CD14-positive monocyte (primary cell): Measurements from ENCODE around the gene HSP90AA1. TPM values are rescaled to one million over a fixed set of nuclear protein-coding genes. Genes with fewer than 3 reads are reported as not detected.

ENCODE experiments used
- DNase-seq, 3 donors: peaks; one replicate each; pipeline ENCODE4 v3.0.0-alpha.2; 2011 to 2022
- H2AFZ ChIP-seq: 2 replicates; pipeline ENCODE4 v1.6.0; 2012; ENCODE audit warnings: mild to moderate bottlenecking, low read depth, low read length, inconsistent platforms; ENCODE audit not compliant: insufficient read depth, poor library complexity, severe bottlenecking
- H3K27ac ChIP-seq, 2 donors: 1 replicate in 1 of 2; 2 replicates in 1 of 2; pipeline ENCODE4 v1.5.1; 2012 to 2013; ENCODE audit warnings: low read length in 2 of 2, control low read depth in 1 of 2, inconsistent platforms in 1 of 2, low read depth in 1 of 2, mild to moderate bottlenecking in 1 of 2
- H3K27me3 ChIP-seq, 2 donors: one replicate each; pipeline versions ENCODE4 v1.6.0 to v1.6.1; 2011 to 2013; ENCODE audit warnings: low read length in 2 of 2; ENCODE audit not compliant: control insufficient read depth in 2 of 2, insufficient read depth in 2 of 2
- H3K36me3 ChIP-seq, 2 donors: replicated peaks in 1 of 2; 1 replicate in 1 of 2; 2 replicates in 1 of 2; pipeline versions ENCODE4 v1.5.1 to v1.6.1; 2012 to 2013; ENCODE audit warnings: low read length in 2 of 2, control low read depth in 1 of 2, inconsistent platforms in 1 of 2, mild to moderate bottlenecking in 1 of 2; ENCODE audit not compliant: insufficient read depth in 2 of 2, control insufficient read depth in 1 of 2
- H3K4me1 ChIP-seq, 2 donors: 1 replicate in 1 of 2; 2 replicates in 1 of 2; pipeline versions ENCODE4 v1.5.1 to v1.6.1; 2012 to 2013; ENCODE audit warnings: low read length in 2 of 2, control low read depth in 1 of 2, inconsistent platforms in 1 of 2, mild to moderate bottlenecking in 1 of 2, moderate library complexity in 1 of 2; ENCODE audit not compliant: insufficient read depth in 2 of 2, control insufficient read depth in 1 of 2
- H3K4me2 ChIP-seq: replicated peaks from 2 replicates; pipeline ENCODE3; 2012; ENCODE audit warnings: low read length, moderate library complexity, mild to moderate bottlenecking; ENCODE audit not compliant: poor library complexity, severe bottlenecking; ENCODE audit errors: extremely low read depth
- H3K4me3 ChIP-seq, 3 experiments: fragments of 200-600 bp in 1 of 3; sonication (generic) in 1 of 3; replicated peaks in 1 of 3; 1 replicate in 2 of 3; 2 replicates in 1 of 3; pipeline ENCODE4 v1.5.1; 2011 to 2013; ENCODE audit warnings: low read length in 3 of 3, mild to moderate bottlenecking in 3 of 3, control low read depth in 2 of 3, low read depth in 2 of 3, inconsistent platforms in 1 of 3, moderate library complexity in 1 of 3
- H3K79me2 ChIP-seq: 2 replicates; pipeline ENCODE4 v1.6.0; 2012; ENCODE audit warnings: mild to moderate bottlenecking, control low read depth, inconsistent platforms, low read length, moderate library complexity; ENCODE audit not compliant: insufficient read depth
- H3K9ac ChIP-seq: 2 replicates; pipeline ENCODE4 v1.6.0; 2017; ENCODE audit warnings: low read length, mild to moderate bottlenecking; ENCODE audit not compliant: insufficient read depth, poor library complexity, severe bottlenecking
- H3K9me3 ChIP-seq, 2 donors: replicated peaks in 1 of 2; 1 replicate in 1 of 2; 2 replicates in 1 of 2; pipeline versions ENCODE4 v1.5.1 to v1.6.1; 2012 to 2013; ENCODE audit warnings: low read length in 2 of 2, control low read depth in 1 of 2; ENCODE audit not compliant: control insufficient read depth in 1 of 2, insufficient read depth in 1 of 2
- H4K20me1 ChIP-seq: 2 replicates; pipeline ENCODE4 v1.6.0; 2012; ENCODE audit warnings: mild to moderate bottlenecking, low read length, control low read depth, moderate library complexity; ENCODE audit not compliant: insufficient read depth
- H3K27ac Mint-ChIP-seq, 7 donors: one replicate each; pipeline ENCODE4 v1.8.0; 2020; ENCODE audit warnings: mild to moderate bottlenecking in 7 of 7, mixed read lengths in 7 of 7, moderate library complexity in 6 of 7, inconsistent platforms in 2 of 7
- H3K27me3 Mint-ChIP-seq, 3 donors: one replicate each; pipeline ENCODE4 v1.8.0; 2021 to 2022; ENCODE audit warnings: low read depth in 3 of 3, mild to moderate bottlenecking in 3 of 3, mixed read lengths in 3 of 3, moderate library complexity in 3 of 3, inconsistent platforms in 1 of 3
- H3K36me3 Mint-ChIP-seq, 2 donors: one replicate each; pipeline ENCODE4 v1.8.0; 2020; ENCODE audit warnings: mixed read lengths in 2 of 2, inconsistent platforms in 1 of 2, mild to moderate bottlenecking in 1 of 2
- H3K4me1 Mint-ChIP-seq: one replicate; pipeline ENCODE4 v1.8.0; 2020; ENCODE audit warnings: mild to moderate bottlenecking, mixed read lengths
- H3K4me3 Mint-ChIP-seq, 2 donors: one replicate each; pipeline ENCODE4 v1.8.0; 2020; ENCODE audit warnings: mild to moderate bottlenecking in 2 of 2, mixed read lengths in 2 of 2, moderate library complexity in 1 of 2
- H3K9me3 Mint-ChIP-seq, 7 donors: one replicate each; pipeline ENCODE4 v1.8.0; 2020 to 2022; ENCODE audit warnings: mixed read lengths in 7 of 7, mild to moderate bottlenecking in 6 of 7, moderate library complexity in 6 of 7, inconsistent platforms in 2 of 7
- CTCF ChIP-seq: fragments of 200-600 bp; IDR thresholded peaks from one replicate; pipeline ENCODE4 v1.8.0; 2022; ENCODE audit warnings: antibody characterized with exemption, mild to moderate bottlenecking
- WGBS: methylation state at CpG from one replicate; pipeline ENCODE4 v1.1.5; 2013; ENCODE audit warnings: missing lambda C conversion rate; ENCODE audit not compliant: insufficient coverage; 5-methylcytosine and 5-hydroxymethylcytosine counted together
- intact Hi-C, 2 donors: fragments of 100-400 bp; cut with micrococcal nuclease; formaldehyde crosslinking; loops; one replicate each; pipeline versions ENCODE4 v1.15.0 to v1.15.1; 2023
- polyA plus RNA-seq, 3 donors: library from polyadenylated mRNA; depleted of rRNA in 1 of 3; unstranded in 2 of 3; stranded (reverse) in 1 of 3; fragments of 300-500 nt in 2 of 3; fragments of >200 nt in 1 of 3; fragmentation: Illumina TruSeq in 2 of 3; gene quantifications; 1 replicate in 2 of 3; 2 replicates in 1 of 3; pipeline ENCODE4 v1.2.3, GENCODE V29; 2012 to 2021

The HSP90AA1 gene
- polyA plus RNA-seq, 3 donors, result 149 to 211 (median 180) TPM

- H3K27ac Mint-ChIP-seq, result no peak overlapping the region
- Histone ChIP-seq H3K9ac (no peak overlapping the region), H3K9me3 (no peaks in the 10 kb centered on the region), H3K27me3 (peaks cover 0 to 9% of the 10 kb centered on the region in 2 donors), H2AFZ (no peak overlapping the region), H3K27ac (no peak overlapping the region), H4K20me1 (no peaks in the 10 kb centered on the region), H3K79me2 (no peaks in the 10 kb centered on the region), H3K36me3 (no peaks in the 10 kb centered on the region), H3K4me3 (no peak overlapping the region), H3K4me2 (no peak overlapping the region), H3K4me1 (peaks cover 0 to under 1% of the 10 kb centered on the region in 2 donors)
- TF ChIP-seq CTCF, result no peak
- H3K9me3 Mint-ChIP-seq, result peaks cover 0 to 5% (median 0%) of the 10 kb centered on the region in 7 donors
- no peak overlapping the region for H3K4me3 Mint-ChIP-seq
- H3K36me3 Mint-ChIP-seq, result peaks cover 0 to 4% of the 10 kb centered on the region in 2 donors
- H3K4me1 Mint-ChIP-seq, result peaks cover 14% of the 10 kb centered on the region
- intact Hi-C loops, result loop anchor here in 1 of 2 donors (10.0 kb wide), 1 partner anchor 49 kb away; no protein-coding TSS in a partner anchor
- peaks cover 9 to 22% (median 11%) of the 10 kb centered on the region in 3 donors for H3K27me3 Mint-ChIP-seq
- DNase-seq, result no peak
- WGBS, result 36% methylated on average over 4 of the region's 7 CpGs
These were observed 7.3 kb upstream of the HSP90AA1 start for GRCh38 chr14:102094101-102094500.

GRCh38 chr14:102092806-102093205, 6.0 kb upstream of the HSP90AA1 start:
- Histone ChIP-seq H2AFZ (no peak overlapping the region), H3K4me2 (no peak overlapping the region), H3K79me2 (peaks cover 2% of the 10 kb centered on the region), H3K36me3 (no peaks in the 10 kb centered on the region), H3K27me3 (peaks cover 0 to 9% of the 10 kb centered on the region in 2 donors), H3K9me3 (no peaks in the 10 kb centered on the region), H3K27ac (no peak overlapping the region), H3K4me1 (peaks cover 12 to 14% of the 10 kb centered on the region in 2 donors), H3K4me3 (no peak overlapping the region), H3K9ac (no peak overlapping the region), H4K20me1 (no peaks in the 10 kb centered on the region)
- peaks cover 26% of the 10 kb centered on the region for H3K4me1 Mint-ChIP-seq
- H3K4me3 Mint-ChIP-seq, result no peak overlapping the region
- DNase-seq, result no peak
- WGBS, result 85% methylated on average over 6 of the region's 10 CpGs
- intact Hi-C loops, result loop anchor here in 1 of 2 donors (10.0 kb wide), 1 partner anchor 48 kb away; no protein-coding TSS in a partner anchor
- TF ChIP-seq CTCF, result no peak
- no peak overlapping the region for H3K27ac Mint-ChIP-seq
- H3K27me3 Mint-ChIP-seq, result peaks cover 9 to 19% (median 15%) of the 10 kb centered on the region in 3 donors
- peaks cover 0 to 4% of the 10 kb centered on the region in 2 donors for H3K36me3 Mint-ChIP-seq
- peaks cover 0 to 5% (median 0%) of the 10 kb centered on the region in 7 donors for H3K9me3 Mint-ChIP-seq
